ENCODE data around the gene OTOP1. TPM values are rescaled to one million over a fixed set of nuclear protein-coding genes. Genes with fewer than 3 reads are reported as not detected.
"Not testable (repeated sequence)": the region's sequence is repeated elsewhere in the genome, so short reads cannot be mapped to it uniquely, and the experiment has no call there.

OTOP1 gene
- total RNA-seq, 6 experiments from 2014 or later, result not detected

GRCh38 chr4:4247696-4248028 lies 20.9 kb upstream of the OTOP1 start:
- Histone ChIP-seq H3K4me1 (peaks cover 0 to 14% (median 0%) of the 10 kb centered on the region in 4 donors), H3K9me3 (no peaks in the 10 kb centered on the region), H3K27me3 (no peaks in the 10 kb centered on the region), H3K4me3 (peak overlapping the region; percentile 83 to 91 (median 84)), H3K27ac (peak overlapping the region; percentile 85 to 95 (median 86)), H3K36me3 (peaks cover 0 to 34% (median 7%) of the 10 kb centered on the region in 4 donors)
- TF ChIP-seq POLR2A (IDR thresholded peaks at IDR 0.05), result no peak
- TF ChIP-seq CTCF (IDR thresholded peaks at IDR 0.05), result no peak
- 0% methylated on average over 12 of the region's 12 CpGs for WGBS (ENCODE audit: insufficient coverage, low coverage, low lambda C conversion rate, missing lambda C conversion rate)
- DNase-seq (no peak), ATAC-seq (no peak)
- intact Hi-C loops (cut with DNase I), result no loop called here

GRCh38 chr4:4245172-4245571 lies 18.4 kb upstream of the OTOP1 start:
- TF ChIP-seq CTCF (IDR thresholded peaks at IDR 0.05) (no peak), POLR2A (IDR thresholded peaks at IDR 0.05) (no peak)
- Histone ChIP-seq H3K27ac (no peak overlapping the region), H3K4me3 (no peak overlapping the region), H3K4me1 (peaks cover 0 to 14% (median 0%) of the 10 kb centered on the region in 4 donors), H3K36me3 (peaks cover 0 to 57% (median 12%) of the 10 kb centered on the region in 4 donors), H3K9me3 (no peaks in the 10 kb centered on the region), H3K27me3 (no peaks in the 10 kb centered on the region)
- 92% methylated on average over 1 of the region's 1 CpG for WGBS (ENCODE audit: insufficient coverage, low coverage, low lambda C conversion rate, missing lambda C conversion rate)
- intact Hi-C loops (cut with DNase I), result no loop called here
- ATAC-seq (no peak), DNase-seq (peak in 1 of 3 donors; percentile 7)

GRCh38 chr4:4239551-4239950 lies 12.8 kb upstream of the OTOP1 start:
- WGBS (ENCODE audit: insufficient coverage, low coverage, low lambda C conversion rate, missing lambda C conversion rate), result 96% methylated on average over 3 of the region's 3 CpGs
- ATAC-seq; DNase-seq; H3K27me3 ChIP-seq; intact Hi-C loops (cut with DNase I); H3K4me1 ChIP-seq; H3K4me3 ChIP-seq; H3K9me3 ChIP-seq; H3K27ac ChIP-seq: not testable (repeated sequence)
- peaks cover 0 to 76% (median 6%) of the 10 kb centered on the region in 4 donors for H3K36me3 ChIP-seq

- H3K9me3 ChIP-seq, result peaks cover 0 to 5% (median 0%) of the 10 kb centered on the region in 4 donors
- DNase-seq, result no peak
- WGBS (ENCODE audit: insufficient coverage, low coverage, low lambda C conversion rate, missing lambda C conversion rate), result 100% methylated on average over 2 of the region's 2 CpGs
- no peak overlapping the region for H3K4me3 ChIP-seq
- H3K36me3 ChIP-seq, result peaks cover 0 to 21% (median 0%) of the 10 kb centered on the region in 4 donors
- ATAC-seq, result no peak
- H3K4me1 ChIP-seq, result no peaks in the 10 kb centered on the region
- no peak overlapping the region for H3K27ac ChIP-seq
- H3K27me3 ChIP-seq, result no peaks in the 10 kb centered on the region
- intact Hi-C loops (cut with DNase I), result no loop called here
- TF ChIP-seq CTCF (IDR thresholded peaks at IDR 0.05) (no peak), POLR2A (IDR thresholded peaks at IDR 0.05) (no peak)
Measured at GRCh38 chr4:4233610-4234009, 6.9 kb upstream of the OTOP1 start.

GRCh38 chr4:4228356-4228668 lies 1.6 kb upstream of the OTOP1 start:
- DNase-seq (no peak), ATAC-seq (no peak)
- Histone ChIP-seq H3K4me1 (no peaks in the 10 kb centered on the region), H3K9me3 (peaks cover 0 to 3% (median 0%) of the 10 kb centered on the region in 4 donors), H3K4me3 (no peak overlapping the region), H3K36me3 (no peaks in the 10 kb centered on the region), H3K27me3 (no peaks in the 10 kb centered on the region), H3K27ac (no peak overlapping the region)
- intact Hi-C loops (cut with DNase I), result no loop called here
- TF ChIP-seq CTCF (IDR thresholded peaks at IDR 0.05) (no peak), POLR2A (IDR thresholded peaks at IDR 0.05) (no peak)
- 75% methylated on average over 1 of the region's 1 CpG for WGBS (ENCODE audit: insufficient coverage, low coverage, low lambda C conversion rate, missing lambda C conversion rate)
